K562 treated with DMSO at 1 percent for 12 hours (cell line): ENCODE results near the gene KRT74. TPM values are rescaled to one million over a fixed set of nuclear protein-coding genes. Genes with fewer than 3 reads are reported as not detected.

Experiments used
- total RNA-seq: library from RNA; unstranded; fragments of 300-600 nt; gene quantifications from 2 replicates; pipeline ENCODE4 v1.2.3, GENCODE V29; 2022; ENCODE audit not compliant: insufficient read depth

The KRT74 gene
- total RNA-seq: not detected in 2 replicates

GRCh38 chr12:52573743-52574142 is at the start of gene KRT74:
Gene KRT74, minus strand, starts transcription at chr12:52573843. Its CDS starts 66 bp downstream, at chr12:52573777.

DNA sequence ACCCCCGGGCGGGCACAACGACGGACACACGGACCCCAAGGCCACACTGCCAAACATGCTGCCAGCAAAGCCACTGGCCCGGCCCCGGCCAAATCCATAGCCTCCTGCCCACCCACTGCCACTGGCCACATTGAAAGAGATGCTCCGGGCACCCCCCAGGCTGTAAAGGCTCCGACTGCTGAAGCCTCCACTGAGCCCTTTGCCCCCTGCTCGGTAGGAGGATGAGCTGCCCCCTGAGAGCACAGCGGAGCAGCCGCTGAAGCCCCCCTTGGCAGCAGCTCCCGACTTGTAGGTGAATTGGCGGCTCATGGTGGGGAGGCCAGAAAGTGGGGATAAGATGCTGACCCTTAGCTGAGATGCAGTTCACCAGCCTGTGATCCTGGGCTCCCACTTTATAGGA is 44.6 kb upstream of the KRT74 start, which contains the start of gene KRT73:
KRT73 (minus strand) TSS at position 344 of the 400 bp plus-strand sequence; CDS start at position 309, 35 bp downstream.

GRCh38 chr12:52600941-52601481 is 27.4 kb upstream of the KRT74 start, which contains the start of gene KRT72:
Gene KRT72, minus strand, starts transcription at chr12:52601463. Its CDS starts 11 bp downstream, at chr12:52601452.

GRCh38 chr12:52552681-52553195 is 20.9 kb downstream of the KRT74 start, which contains the start of gene KRT71:
Gene KRT71, minus strand, starts transcription at chr12:52553145. Its CDS starts 68 bp downstream, at chr12:52553077.

GRCh38 chr12:52519826-52520662 is 53.6 kb downstream of the KRT74 start, which contains the start of gene KRT5:
Gene KRT5, minus strand, starts transcription at chr12:52520394. Its CDS starts 98 bp downstream, at chr12:52520296.

Other genes with a start within 250 kb of the KRT74 start
- gene KRT85, start 206.4 kb downstream of the KRT74 start, total RNA-seq: not detected in 2 replicates
- not detected in 2 replicates for gene KRT84, start 188.2 kb downstream of the KRT74 start, total RNA-seq
- not detected in 2 replicates for gene KRT82, start 167.5 kb downstream of the KRT74 start, total RNA-seq
- gene KRT75, start 139.5 kb downstream of the KRT74 start, total RNA-seq: not detected in 2 replicates
- gene KRT6B, start 121.7 kb downstream of the KRT74 start, total RNA-seq: not detected in 2 replicates
- not detected in 2 replicates for gene KRT6C, start 100.0 kb downstream of the KRT74 start, total RNA-seq
- gene KRT6A, start 80.6 kb downstream of the KRT74 start, total RNA-seq: not detected in 2 replicates
- gene KRT5, start 53.4 kb downstream of the KRT74 start, total RNA-seq: not detected in 2 replicates
- gene KRT71, start 20.7 kb downstream of the KRT74 start, total RNA-seq: not detected in 2 replicates
- gene KRT72, start 27.6 kb upstream of the KRT74 start, total RNA-seq: not detected in 2 replicates
- gene KRT73, start 44.7 kb upstream of the KRT74 start, total RNA-seq: not detected in 2 replicates
- gene KRT2, start 78.4 kb upstream of the KRT74 start, total RNA-seq: 0.26 TPM in 1 of 2 replicates, not detected in the other
- gene KRT1, start 106.6 kb upstream of the KRT74 start, total RNA-seq: not detected in 2 replicates
- gene KRT77, start 129.7 kb upstream of the KRT74 start, total RNA-seq: not detected in 2 replicates
- not detected in 2 replicates for gene KRT76, start 203.5 kb upstream of the KRT74 start, total RNA-seq
- not detected in 2 replicates for gene KRT3, start 222.3 kb upstream of the KRT74 start, total RNA-seq
- not detected in 2 replicates for gene KRT4, start 240.3 kb upstream of the KRT74 start, total RNA-seq